ENCODE data around the gene WNT9B. TPM values are rescaled to one million over a fixed set of nuclear protein-coding genes. Genes with fewer than 3 reads are reported as not detected.

Gene WNT9B
- total and polyA plus RNA-seq, 9 of the 15 experiments (the other 6 are each of a cell fraction or from before 2014, with no cell fraction given), result not detected

DNA sequence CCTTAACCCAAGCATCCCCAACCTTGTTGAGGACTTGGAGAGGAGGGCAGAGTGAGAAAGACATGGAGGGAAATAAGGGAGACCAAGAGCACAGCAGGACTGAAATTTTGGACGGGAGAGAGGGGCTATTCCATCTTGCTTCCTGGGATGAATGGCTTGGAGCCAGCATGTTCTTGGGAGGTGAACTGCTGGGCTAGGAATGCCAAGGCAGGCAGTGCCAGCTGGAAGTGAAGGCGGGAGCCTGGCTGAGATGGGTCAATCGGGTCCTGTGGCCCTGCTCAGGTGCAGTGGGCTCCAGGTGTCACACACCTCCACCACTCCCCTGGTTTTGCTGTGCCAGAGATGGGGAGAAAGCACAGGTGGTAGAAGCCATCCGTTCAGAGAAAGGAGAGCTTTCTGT is 25.5 kb downstream of the WNT9B start (continued):
- no peak for TF ChIP-seq ZBTB7A (IDR thresholded peaks at IDR 0.05; ENCODE audit: borderline replicate concordance, control insufficient read depth, low read depth, low read length)
- TF ChIP-seq ETV1 (tag; conservative IDR thresholded peaks at IDR 0.05; ENCODE audit: low read depth), result no peak
- TF ChIP-seq PML (IDR thresholded peaks at IDR 0.05; ENCODE audit: low read length), result no peak
- TF ChIP-seq EP400 (IDR thresholded peaks at IDR 0.05), result no peak
- TF ChIP-seq SMAD1 (IDR thresholded peaks at IDR 0.05; ENCODE audit: low read depth, low read length, partially characterized antibody), result no peak
- TF ChIP-seq ZSCAN29 (IDR thresholded peaks at IDR 0.05), result no peak
- TF ChIP-seq TAF15 (IDR thresholded peaks at IDR 0.05; ENCODE audit: low read depth, low read length), result no peak
- no peak for TF ChIP-seq FOXK1 (CRISPR knock-in tag; IDR thresholded peaks at IDR 0.05; ENCODE audit: borderline replicate concordance)
- TF ChIP-seq, protein P1, sequence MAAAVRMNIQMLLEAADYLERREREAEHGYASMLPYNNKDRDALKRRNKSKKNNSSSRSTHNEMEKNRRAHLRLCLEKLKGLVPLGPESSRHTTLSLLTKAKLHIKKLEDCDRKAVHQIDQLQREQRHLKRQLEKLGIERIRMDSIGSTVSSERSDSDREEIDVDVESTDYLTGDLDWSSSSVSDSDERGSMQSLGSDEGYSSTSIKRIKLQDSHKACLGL (CRISPR knock-in tag; IDR thresholded peaks at IDR 0.05; ENCODE audit: borderline replicate concordance, poor library complexity, severe bottlenecking), result no peak
- no peak for TF ChIP-seq EHMT2 (IDR thresholded peaks at IDR 0.05)

- Histone ChIP-seq H3K9ac (ENCODE audit: insufficient read depth in 1 of 2, low read depth in 2 of 2, low read length in 2 of 2) (peak overlapping the region in 1 of 2 experiments; percentile 27; a peak in 1 of 4 replicates), H4K20me1 (replicated peaks; ENCODE audit: control insufficient read depth, insufficient read depth, low read length) (no peaks in the 10 kb centered on the region), H3K9me3 (replicated peaks; ENCODE audit: control insufficient read depth, insufficient read depth, low read depth, low read length) (no peaks in the 10 kb centered on the region), H3K27me3 (ENCODE audit: control insufficient read depth in 2 of 2, insufficient read depth in 2 of 2, low read length in 2 of 2) (peaks cover 3 to 26% of the 10 kb centered on the region in 2 experiments; a peak in 4 of 5 replicates), H2AFZ (ENCODE audit: low read depth, low read length) (no peak overlapping the region), H3K4me3 (no peak overlapping the region), H3K4me2 (ENCODE audit: insufficient read depth, low read length) (no peak overlapping the region), H3K79me2 (ENCODE audit: control insufficient read depth, insufficient read depth, low read length) (no peaks in the 10 kb centered on the region), H3K36me3 (ENCODE audit: control insufficient read depth, insufficient read depth, low read length) (no peaks in the 10 kb centered on the region), H3K9me1 (ENCODE audit: control insufficient read depth, insufficient read depth, low read length) (no peaks in the 10 kb centered on the region), H3K27ac (ENCODE audit: extremely low read depth, low read depth, low read length) (no peak overlapping the region), H3K4me1 (replicated peaks in 1 of 2; ENCODE audit: control insufficient read depth in 2 of 2, insufficient read depth in 2 of 2, low read length in 2 of 2) (peaks cover 0 to 11% of the 10 kb centered on the region in 2 experiments; a peak in 2 of 5 replicates)
- no peak for DNase-seq (ENCODE audit: extremely low read depth in 1 of 4, low spot score in 3 of 4)
- POLR2A ChIA-PET, result interaction anchor here (0.7 to 2.1 kb wide), 3 partner anchors 10 to 15 kb away, joined by 3 to 7 read pairs (median 4); no protein-coding TSS in a partner anchor
- TF ChIP-seq TAF9B (IDR thresholded peaks at IDR 0.05; ENCODE audit: partially characterized antibody) (no peak), CXXC5 (CRISPR knock-in tag; IDR thresholded peaks at IDR 0.05) (no peak), CHD4 (IDR thresholded peaks at IDR 0.05; ENCODE audit: insufficient read depth, insufficient replicate concordance, low read depth, low read length, poor library complexity, severe bottlenecking) (no peak), IFI16 (CRISPR knock-in tag; IDR thresholded peaks at IDR 0.05) (no peak), GATAD2B (IDR thresholded peaks at IDR 0.05; ENCODE audit: borderline replicate concordance) (no peak)
- 2% methylated on average over 6 of the region's 6 CpGs for WGBS (ENCODE audit: insufficient coverage, low coverage, missing lambda C conversion rate)
- CTCF ChIA-PET (ENCODE audit: low intra/inter-chr PET ratio), result no interaction called here
- in situ Hi-C loops (cut with MboI) (no loop called here), intact Hi-C loops (cut with micrococcal nuclease) (no loop called here)
- peak; percentile 19 for FAIRE-seq
- no TSS peak for BruUV-seq (replicated peaks)
- no peak for ATAC-seq
These were observed 26.1 kb downstream of the WNT9B start for GRCh38 chr17:46877466-46877865.

Data from K562 (cell line).